ENCODE data around the gene EIF4G3.
"Not testable (repeated sequence)": the region's sequence is repeated elsewhere in the genome, so short reads cannot be mapped to it uniquely, and the experiment has no call there.

Gene EIF4G3

DNA sequence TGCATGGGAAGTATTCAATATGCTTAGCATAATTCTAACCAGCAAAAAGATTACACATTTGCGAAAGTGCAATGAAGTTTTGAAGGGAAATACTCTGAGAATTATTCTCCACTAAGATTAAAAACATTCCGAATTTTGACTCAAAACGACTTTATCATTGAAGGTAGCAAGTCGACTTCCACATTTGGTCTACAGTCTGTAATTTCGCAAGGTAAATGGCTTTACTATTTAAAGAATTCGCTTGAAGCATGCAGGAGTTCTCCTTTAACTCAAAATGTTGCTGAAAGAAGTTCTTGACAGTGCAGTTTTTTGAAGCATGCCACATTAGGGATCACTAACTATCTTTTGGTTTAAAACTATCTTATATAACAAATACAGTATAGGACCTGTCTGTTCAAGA is 228.6 kb downstream of the EIF4G3 start:
- no peak for DNase-seq (ENCODE audit: low read depth)

DNA sequence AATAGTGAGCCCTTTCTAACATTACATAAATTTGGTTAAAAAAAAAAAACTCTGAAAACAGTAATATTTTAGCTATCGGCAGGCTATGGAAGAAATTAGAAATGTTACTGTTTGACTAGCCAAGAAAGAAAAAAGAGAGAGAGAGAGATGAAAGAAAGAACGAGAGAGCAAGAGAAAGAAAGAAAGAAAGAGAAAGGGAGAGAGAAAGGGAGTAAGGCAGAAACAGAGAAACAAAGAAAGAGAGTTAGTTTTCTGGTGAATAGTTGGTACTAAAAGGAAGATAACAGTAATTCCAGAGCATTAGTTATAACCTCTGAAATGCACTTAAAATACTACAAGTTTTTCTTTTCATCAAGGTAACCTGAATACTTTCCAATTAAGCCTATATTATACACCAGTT is 229.3 kb downstream of the EIF4G3 start:
- DNase-seq (ENCODE audit: low read depth): no peak

DNA sequence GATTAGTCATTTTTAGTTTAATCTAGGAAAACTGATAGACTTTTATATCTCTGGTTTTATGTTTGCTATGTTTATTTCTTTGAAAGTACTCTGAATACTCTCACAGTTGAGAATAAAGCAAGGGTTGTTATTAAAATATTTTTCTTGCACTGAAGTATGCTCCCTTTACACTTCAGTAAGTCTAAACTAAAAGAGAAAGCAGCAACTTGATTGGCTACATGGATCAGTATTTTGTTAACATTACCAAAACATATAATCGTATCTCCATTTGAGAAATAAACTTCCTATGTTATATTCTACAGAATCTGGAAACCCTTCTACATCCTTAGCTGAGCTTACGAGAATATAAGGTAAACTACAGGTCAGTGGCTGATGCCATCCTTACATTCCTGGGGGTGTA is 240.1 kb downstream of the EIF4G3 start:
- no peak for DNase-seq (ENCODE audit: low read depth)

- no peak for DNase-seq (ENCODE audit: low read depth)
These were observed 240.5 kb downstream of the EIF4G3 start for GRCh38 chr1:20936216-20936615.

DNA sequence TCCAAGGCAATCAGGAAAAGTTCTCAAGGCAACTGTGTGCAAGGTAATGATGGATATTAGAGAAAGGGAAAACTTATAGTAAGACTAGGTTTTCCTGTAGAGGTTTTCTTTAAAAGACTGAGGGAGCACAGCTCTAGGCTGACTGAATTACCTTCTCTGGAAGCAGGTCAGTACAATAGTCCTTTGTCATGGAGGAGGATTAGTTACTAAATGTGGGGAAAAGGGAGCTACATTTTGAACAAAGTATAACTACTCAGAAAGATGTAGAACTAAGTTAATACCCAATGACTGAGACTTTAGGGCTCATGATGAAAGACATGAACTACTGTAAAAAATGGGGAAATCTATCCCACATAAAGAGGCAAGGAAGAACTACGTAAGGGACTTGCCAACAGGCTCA is 241.0 kb downstream of the EIF4G3 start:
- DNase-seq (ENCODE audit: low read depth): no peak

GRCh38 chr1:20932437-20932977 is 244.2 kb downstream of the EIF4G3 start:
- no peak for DNase-seq (ENCODE audit: low read depth)

- no peak for DNase-seq (ENCODE audit: low read depth)
These were observed 244.7 kb downstream of the EIF4G3 start for GRCh38 chr1:20931930-20932436.

GRCh38 chr1:20930427-20930826 is 246.3 kb downstream of the EIF4G3 start:
- DNase-seq (ENCODE audit: low read depth): no peak

- DNase-seq (ENCODE audit: low read depth): no peak
These were observed 248.6 kb downstream of the EIF4G3 start for GRCh38 chr1:20928146-20928545.

- no peak for DNase-seq (ENCODE audit: low read depth)
These were observed 255.4 kb downstream of the EIF4G3 start for GRCh38 chr1:20921285-20921684.

DNA sequence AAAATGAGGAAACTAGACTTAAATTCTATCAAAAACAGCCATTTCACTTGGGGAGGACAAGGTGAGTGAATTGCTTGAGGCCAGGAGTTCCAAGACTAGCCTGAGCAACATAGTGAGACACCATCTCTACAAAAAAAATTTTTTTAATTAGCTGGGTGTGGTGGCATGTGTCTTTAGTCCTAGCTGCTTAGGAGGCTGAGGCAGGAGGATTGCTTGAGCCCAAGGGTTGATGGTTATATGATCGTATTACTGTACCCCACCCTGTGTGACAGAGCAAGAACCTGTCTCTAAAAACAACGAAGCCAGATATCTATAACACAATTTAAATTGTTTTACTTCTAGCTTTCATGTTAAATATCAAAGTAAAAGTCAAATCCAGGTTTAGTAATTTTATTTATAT is 263.5 kb downstream of the EIF4G3 start:
- no peak for DNase-seq (ENCODE audit: low read depth)

DNA sequence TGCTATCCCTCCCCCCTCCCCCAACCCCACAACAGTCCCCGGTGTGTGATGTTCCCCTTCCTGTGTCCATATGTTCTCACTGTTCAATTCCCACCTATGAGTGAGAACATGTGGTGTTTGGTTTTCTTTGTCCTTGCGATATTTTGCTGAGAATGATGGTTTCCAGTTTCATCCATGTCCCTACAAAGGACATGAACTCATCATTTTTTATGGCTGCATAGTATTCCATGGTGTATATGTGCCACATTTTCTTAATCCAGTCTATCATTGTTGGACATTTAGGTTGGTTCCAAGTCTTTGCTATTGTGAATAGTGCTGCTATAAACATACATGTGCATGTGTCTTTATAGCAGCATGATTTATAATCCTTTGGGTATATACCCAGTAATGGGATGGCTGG is 269.2 kb downstream of the EIF4G3 start:
- not testable (repeated sequence) for DNase-seq (ENCODE audit: low read depth)

DNA sequence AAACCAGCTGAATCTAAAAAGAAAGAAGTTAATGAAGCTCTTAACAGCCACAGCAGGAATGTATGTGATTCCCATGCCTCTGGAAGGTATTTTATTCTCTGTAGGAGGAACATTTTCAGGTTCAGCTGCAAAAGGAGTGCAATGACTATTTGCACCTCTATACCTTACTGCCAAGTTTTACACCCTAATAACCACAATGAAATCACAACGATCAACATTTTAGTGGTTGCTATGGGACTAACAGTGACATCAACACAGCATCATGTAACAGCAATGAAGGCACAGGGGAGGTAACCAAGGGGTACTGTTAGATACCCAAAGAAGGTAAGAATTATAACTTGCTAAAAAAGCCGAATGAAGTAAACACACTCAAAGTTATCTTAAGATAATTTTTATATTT is 273.3 kb downstream of the EIF4G3 start:
- no peak for DNase-seq (ENCODE audit: low read depth)

DNA sequence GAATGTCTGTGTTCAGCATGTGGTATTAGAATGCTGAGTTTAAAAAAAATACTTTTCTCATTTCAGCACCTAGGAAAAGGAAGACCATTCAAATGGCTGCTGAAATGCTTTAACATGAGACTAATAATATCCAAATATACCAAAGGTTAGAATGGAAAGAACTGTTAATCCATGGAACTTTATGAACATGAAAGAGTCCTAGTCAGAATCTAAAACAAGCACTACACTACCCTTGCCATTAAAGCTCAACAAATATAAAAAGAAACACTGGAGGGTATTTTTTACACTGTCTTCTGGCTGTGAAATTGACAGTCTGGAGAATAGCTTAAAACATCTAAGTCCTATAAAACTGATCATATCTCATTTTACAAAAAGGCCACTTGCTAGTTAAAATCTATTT is 276.6 kb downstream of the EIF4G3 start:
- DNase-seq (ENCODE audit: low read depth): no peak

GRCh38 chr1:20899154-20899972 is 277.3 kb downstream of the EIF4G3 start:
- no peak for DNase-seq (ENCODE audit: low read depth)

GRCh38 chr1:20896826-20897225 is 279.9 kb downstream of the EIF4G3 start:
- no peak for DNase-seq (ENCODE audit: low read depth)

DNA sequence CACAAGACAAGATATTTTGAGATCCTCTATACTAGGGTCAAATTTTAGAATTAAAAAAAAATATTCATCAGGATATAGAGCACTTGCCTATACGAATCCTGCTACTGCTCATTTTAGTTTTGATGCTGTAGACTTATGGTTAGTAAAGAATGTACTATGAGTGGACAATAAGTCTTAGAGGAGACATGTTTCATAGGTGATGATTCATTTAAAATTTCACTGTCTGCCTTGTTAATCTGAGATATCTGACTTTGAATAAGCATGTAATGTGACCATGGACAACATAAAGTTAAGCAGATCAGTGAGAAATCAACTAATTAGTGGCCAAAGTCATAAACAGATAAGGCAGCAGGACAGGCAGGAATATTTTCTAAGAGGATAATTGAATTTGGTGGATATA is 282.8 kb downstream of the EIF4G3 start:
- DNase-seq (ENCODE audit: low read depth): no peak

- no peak for DNase-seq (ENCODE audit: low read depth)
These were observed 285.6 kb downstream of the EIF4G3 start for GRCh38 chr1:20891091-20891490.

- no peak for DNase-seq (ENCODE audit: low read depth)
These were observed 289.5 kb downstream of the EIF4G3 start for GRCh38 chr1:20887246-20887645.

DNA sequence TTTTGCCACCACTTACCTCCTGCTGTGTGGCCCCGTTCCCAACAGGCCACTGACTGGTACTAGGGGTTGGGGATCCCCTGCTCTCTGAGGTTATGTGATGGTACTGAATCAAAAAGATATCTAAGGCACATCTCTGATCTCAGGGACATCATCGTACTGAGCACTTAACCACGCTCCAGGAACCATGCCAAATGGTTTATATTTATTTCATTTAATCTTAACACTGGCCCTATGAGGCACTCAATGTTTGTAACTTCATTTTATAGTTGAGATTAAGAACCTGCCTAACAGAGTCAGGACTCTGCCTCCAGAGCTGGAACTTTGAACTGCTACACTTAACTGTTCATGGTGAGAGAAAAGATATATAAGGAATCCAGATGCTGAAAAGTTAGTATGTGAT is 291.6 kb downstream of the EIF4G3 start:
- no peak for DNase-seq (ENCODE audit: low read depth)

DNA sequence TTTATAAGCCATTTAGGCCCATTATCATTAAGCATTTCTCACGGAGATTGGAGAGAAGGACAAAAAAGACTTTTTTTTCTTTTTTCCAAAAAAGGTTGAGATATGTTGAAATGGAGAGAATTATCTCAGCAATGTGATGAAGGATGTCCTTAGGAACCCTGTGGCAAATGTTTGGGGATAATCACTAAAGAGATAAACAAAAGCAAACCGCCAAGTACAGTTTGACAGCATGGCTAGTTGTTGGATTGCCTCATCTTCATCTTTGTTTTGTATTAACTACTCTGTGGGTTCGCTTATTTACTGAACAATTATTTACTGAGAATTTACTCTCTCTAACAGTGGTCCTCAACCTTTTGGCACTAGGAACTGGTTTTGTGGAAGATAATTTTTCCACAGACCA is 292.2 kb downstream of the EIF4G3 start:
- DNase-seq (ENCODE audit: low read depth): no peak

- DNase-seq (ENCODE audit: low read depth): no peak
These were observed 292.9 kb downstream of the EIF4G3 start for GRCh38 chr1:20883766-20884165.

DNA sequence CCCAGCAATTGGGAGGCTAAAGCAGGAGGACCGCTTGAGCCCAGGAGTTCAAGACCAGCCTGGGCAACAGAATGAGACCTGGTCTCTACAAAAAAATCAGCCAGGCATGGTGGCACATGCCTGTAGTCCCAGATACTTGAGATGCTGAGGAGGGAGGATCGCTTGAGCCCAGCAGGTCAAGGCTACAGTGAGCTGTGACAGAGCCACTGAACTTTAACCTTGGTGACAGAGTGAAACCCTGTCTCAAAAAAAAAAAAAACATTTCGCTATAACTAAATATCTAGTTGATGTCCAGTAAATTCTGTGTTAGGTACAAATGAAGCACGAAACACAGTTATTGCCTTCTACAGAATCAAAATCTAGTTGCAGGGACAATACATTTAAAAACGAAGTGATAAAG is 293.9 kb downstream of the EIF4G3 start:
- no peak for DNase-seq (ENCODE audit: low read depth)

GRCh38 chr1:20878799-20879198 is 297.9 kb downstream of the EIF4G3 start:
- DNase-seq (ENCODE audit: low read depth): no peak

All from GM04504 (cell line).